MCF 10A (cell line): Measurements from ENCODE around the gene LZTR1. TPM values are rescaled to one million over a fixed set of nuclear protein-coding genes. Genes with fewer than 3 reads are reported as not detected.
A peak's percentile ranks its signal among the peaks of the same experiment; 100 is the strongest.
"Not testable (repeated sequence)": the region's sequence is repeated elsewhere in the genome, so short reads cannot be mapped to it uniquely, and the experiment has no call there.

Experiments used
- BruUV-seq: library from RNA; stranded (reverse); fragments of 400-500 nt; replicated peaks from 2 replicates; lab custom pipeline; 2021; lab: Mats Ljungman, UMichigan
- CTCF ChIA-PET: fragments of 300-600 bp; sonication (Branson Sonifier 250); formaldehyde crosslinking; extraction: SDS; loops from one replicate; lab custom pipeline; 2021; ENCODE audit warnings: antibody characterized with exemption, inconsistent platforms; lab: Yijun Ruan, JAX
- POLR2A ChIA-PET: fragments of 300-600, 350-650 bp; sonication (Branson Sonifier 250); formaldehyde crosslinking; extraction: SDS; loops from one replicate; lab custom pipeline; 2020; ENCODE audit warnings: antibody characterized with exemption, inconsistent platforms; lab: Yijun Ruan, JAX
- DNase-seq: peaks from one replicate; pipeline ENCODE4 v3.0.0-alpha.2; 2018; ENCODE audit not compliant: unreplicated experiment
- H3K27ac Mint-ChIP-seq: one replicate; pipeline ENCODE4 v1.8.0; 2022; ENCODE audit warnings: mild to moderate bottlenecking, low read depth, mixed read lengths; ENCODE audit not compliant: unreplicated experiment
- H3K27me3 Mint-ChIP-seq: one replicate; pipeline ENCODE4 v1.8.0; 2022; ENCODE audit warnings: mixed read lengths; ENCODE audit not compliant: insufficient read depth, unreplicated experiment
- H3K36me3 Mint-ChIP-seq: one replicate; pipeline ENCODE4 v1.8.0; 2022; ENCODE audit warnings: mild to moderate bottlenecking, moderate library complexity, mixed read lengths; ENCODE audit not compliant: insufficient read depth, unreplicated experiment
- H3K4me1 Mint-ChIP-seq: one replicate; pipeline ENCODE4 v1.8.0; 2022; ENCODE audit warnings: mixed read lengths; ENCODE audit not compliant: insufficient read depth, unreplicated experiment
- H3K4me3 Mint-ChIP-seq: one replicate; pipeline ENCODE4 v1.8.0; 2022; ENCODE audit warnings: mild to moderate bottlenecking, moderate library complexity, mixed read lengths; ENCODE audit not compliant: unreplicated experiment
- H3K9me3 Mint-ChIP-seq: one replicate; pipeline ENCODE4 v1.8.0; 2022; ENCODE audit warnings: mixed read lengths; ENCODE audit not compliant: unreplicated experiment
- intact Hi-C: fragments of 100-400 bp; cut with micrococcal nuclease; formaldehyde crosslinking; loops from 2 replicates; pipeline ENCODE4 v1.14.1; 2022
- total RNA-seq: library from RNA; stranded (reverse); gene quantifications from 2 replicates; pipeline ENCODE4 v1.2.3, GENCODE V29; 2022
- TF ChIP-seq, protein P1 (sequence below): fragments of 200-600 bp; IDR thresholded peaks from one replicate; pipeline ENCODE4 v1.8.0; 2022; ENCODE audit warnings: antibody characterized with exemption, mild to moderate bottlenecking; ENCODE audit not compliant: unreplicated experiment

Gene LZTR1
- total RNA-seq, 1 experiment from 2014 or later: 49.2 TPM

DNA sequence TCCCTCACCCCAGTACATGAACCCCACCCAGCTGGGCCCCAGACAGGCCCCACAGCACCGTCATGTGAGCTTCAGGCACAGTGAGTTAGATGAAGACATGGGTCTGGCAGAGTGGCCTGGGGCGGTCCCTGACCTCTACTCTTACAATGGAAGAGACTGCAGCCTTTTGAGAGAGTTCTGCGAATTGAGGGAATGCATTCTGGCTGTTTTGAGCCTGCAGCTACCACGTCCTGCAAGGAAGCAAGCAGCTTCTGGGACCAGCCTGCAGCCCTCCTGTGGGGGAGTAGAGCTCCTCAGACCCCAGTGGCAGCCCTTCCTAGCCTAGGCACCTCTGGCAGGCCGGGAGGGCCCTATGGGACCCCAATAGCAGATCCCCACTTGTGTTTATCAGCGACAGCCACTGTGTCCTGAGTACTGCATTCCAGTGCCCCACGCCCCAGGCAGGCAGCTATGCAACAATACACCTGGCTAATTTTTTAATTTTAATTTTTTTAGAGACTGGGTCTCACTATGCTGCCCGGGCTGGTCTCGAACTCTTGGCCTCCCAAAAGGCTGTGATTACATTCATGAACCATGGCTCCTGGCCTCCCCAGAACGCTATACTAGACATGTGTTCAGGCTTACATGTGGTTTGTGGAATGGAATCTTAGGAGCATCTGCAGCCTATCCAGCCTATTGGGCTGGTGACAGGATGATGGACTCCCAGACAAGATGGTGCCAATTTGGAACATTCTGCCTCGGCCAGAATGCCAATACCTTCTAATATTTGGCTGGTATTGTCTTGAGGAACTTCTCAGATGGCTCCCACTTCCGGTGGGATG is 51.0 kb downstream of the LZTR1 start:
- no peak overlapping the region for H3K4me3 Mint-ChIP-seq

DNA sequence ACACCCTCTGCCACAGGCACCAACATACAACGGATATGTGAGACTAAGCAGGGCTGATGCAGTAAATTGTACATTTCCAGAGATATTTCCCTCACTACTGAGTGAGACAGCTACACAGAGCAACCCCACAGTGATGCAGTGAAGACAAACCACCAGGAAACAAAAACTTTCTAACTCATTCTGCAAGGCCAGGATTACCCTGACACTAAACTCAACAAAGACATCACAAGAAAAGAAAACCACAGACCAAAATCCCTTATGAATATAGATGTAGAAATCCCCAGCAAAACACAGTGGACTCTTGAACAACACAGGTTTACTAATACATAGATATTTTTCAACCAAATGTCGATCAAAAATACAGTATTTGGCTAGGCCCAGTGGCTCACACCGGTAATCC is 51.8 kb downstream of the LZTR1 start:
- peaks cover 13% of the 10 kb centered on the region for H3K4me1 Mint-ChIP-seq
- intact Hi-C loops: no loop called here
- POLR2A ChIA-PET: no interaction called here

More for the DNA sequence above, 51.0 kb downstream of the LZTR1 start:
- H3K9me3 Mint-ChIP-seq: no peaks in the 10 kb centered on the region
- TF ChIP-seq, protein P1, sequence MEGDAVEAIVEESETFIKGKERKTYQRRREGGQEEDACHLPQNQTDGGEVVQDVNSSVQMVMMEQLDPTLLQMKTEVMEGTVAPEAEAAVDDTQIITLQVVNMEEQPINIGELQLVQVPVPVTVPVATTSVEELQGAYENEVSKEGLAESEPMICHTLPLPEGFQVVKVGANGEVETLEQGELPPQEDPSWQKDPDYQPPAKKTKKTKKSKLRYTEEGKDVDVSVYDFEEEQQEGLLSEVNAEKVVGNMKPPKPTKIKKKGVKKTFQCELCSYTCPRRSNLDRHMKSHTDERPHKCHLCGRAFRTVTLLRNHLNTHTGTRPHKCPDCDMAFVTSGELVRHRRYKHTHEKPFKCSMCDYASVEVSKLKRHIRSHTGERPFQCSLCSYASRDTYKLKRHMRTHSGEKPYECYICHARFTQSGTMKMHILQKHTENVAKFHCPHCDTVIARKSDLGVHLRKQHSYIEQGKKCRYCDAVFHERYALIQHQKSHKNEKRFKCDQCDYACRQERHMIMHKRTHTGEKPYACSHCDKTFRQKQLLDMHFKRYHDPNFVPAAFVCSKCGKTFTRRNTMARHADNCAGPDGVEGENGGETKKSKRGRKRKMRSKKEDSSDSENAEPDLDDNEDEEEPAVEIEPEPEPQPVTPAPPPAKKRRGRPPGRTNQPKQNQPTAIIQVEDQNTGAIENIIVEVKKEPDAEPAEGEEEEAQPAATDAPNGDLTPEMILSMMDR: no peak
- ChIA-PET POLR2A (interaction anchor here (0.9 kb wide), 1 partner anchor 51 kb away, joined by 4 read pairs; the partner anchor contains the start of gene LZTR1), CTCF (no interaction called here)
- no peak for DNase-seq
- H3K27ac Mint-ChIP-seq: no peak overlapping the region
- no TSS peak for BruUV-seq
- no peaks in the 10 kb centered on the region for H3K27me3 Mint-ChIP-seq
- H3K4me1 Mint-ChIP-seq: peaks cover 6% of the 10 kb centered on the region
- intact Hi-C loops: no loop called here
- no peaks in the 10 kb centered on the region for H3K36me3 Mint-ChIP-seq

DNA sequence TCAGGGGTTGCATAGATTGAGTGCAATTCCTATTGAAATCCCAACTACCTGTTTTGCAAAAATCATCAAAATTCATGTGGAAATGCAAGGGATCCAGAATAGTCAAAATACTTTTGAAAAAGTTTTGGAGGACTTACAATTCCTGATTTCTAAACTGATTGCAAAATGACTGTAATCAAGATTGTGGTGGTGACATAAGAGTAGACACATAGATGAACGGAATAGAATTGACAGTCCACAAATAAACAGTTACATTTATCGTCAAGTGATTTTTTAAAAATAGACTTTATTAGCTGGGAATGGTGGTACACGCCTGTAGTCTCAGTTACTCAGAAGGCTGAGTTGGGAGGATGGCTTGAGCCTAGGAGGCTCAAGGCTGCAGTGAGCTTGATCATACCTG is 52.9 kb downstream of the LZTR1 start:
- ChIA-PET POLR2A (interaction anchor here (0.7 kb wide), 1 partner anchor 33 kb away, joined by 3 read pairs; no protein-coding TSS in a partner anchor), CTCF (interaction anchor here (1.1 kb wide), 1 partner anchor 67 kb away, joined by 3 read pairs; no protein-coding TSS in a partner anchor)
- peaks cover 13% of the 10 kb centered on the region for H3K4me1 Mint-ChIP-seq
- no peaks in the 10 kb centered on the region for H3K36me3 Mint-ChIP-seq
- DNase-seq: no peak
- no peak overlapping the region for H3K4me3 Mint-ChIP-seq
- intact Hi-C loops: no loop called here
- TF ChIP-seq, protein P1: no peak
- no peak overlapping the region for H3K27ac Mint-ChIP-seq
- H3K27me3 Mint-ChIP-seq: no peaks in the 10 kb centered on the region
- no TSS peak for BruUV-seq
- no peaks in the 10 kb centered on the region for H3K9me3 Mint-ChIP-seq

More for the DNA sequence above, 51.8 kb downstream of the LZTR1 start:
- Mint-ChIP-seq H3K27me3 (no peaks in the 10 kb centered on the region), H3K27ac (no peak overlapping the region), H3K9me3 (no peaks in the 10 kb centered on the region), H3K36me3 (no peaks in the 10 kb centered on the region), H3K4me3 (no peak overlapping the region)
- CTCF ChIA-PET: no interaction called here
- no TSS peak for BruUV-seq
- TF ChIP-seq, protein P1: no peak
- DNase-seq: no peak

DNA sequence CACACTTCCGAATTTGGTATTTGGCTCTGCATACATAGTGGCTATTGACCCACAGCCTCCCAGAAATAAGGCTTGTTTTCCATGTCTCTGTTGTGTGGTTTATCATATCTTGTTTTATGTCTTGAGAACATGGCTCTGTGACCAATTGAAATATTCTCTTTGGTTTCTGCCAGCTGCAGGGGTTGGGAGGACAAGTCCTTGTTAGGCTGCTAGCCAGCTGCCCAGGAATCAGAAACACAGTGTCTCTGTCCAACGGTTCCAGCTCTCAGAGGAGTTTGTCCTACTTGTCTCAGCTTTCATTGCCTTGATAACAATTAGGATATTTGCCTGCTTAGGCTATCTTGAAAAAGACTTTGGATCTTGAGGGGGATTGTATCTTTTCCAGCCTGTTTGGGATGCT is 56.3 kb downstream of the LZTR1 start:
- Mint-ChIP-seq H3K4me3 (no peak overlapping the region), H3K36me3 (no peaks in the 10 kb centered on the region)
- no peak for DNase-seq

DNA sequence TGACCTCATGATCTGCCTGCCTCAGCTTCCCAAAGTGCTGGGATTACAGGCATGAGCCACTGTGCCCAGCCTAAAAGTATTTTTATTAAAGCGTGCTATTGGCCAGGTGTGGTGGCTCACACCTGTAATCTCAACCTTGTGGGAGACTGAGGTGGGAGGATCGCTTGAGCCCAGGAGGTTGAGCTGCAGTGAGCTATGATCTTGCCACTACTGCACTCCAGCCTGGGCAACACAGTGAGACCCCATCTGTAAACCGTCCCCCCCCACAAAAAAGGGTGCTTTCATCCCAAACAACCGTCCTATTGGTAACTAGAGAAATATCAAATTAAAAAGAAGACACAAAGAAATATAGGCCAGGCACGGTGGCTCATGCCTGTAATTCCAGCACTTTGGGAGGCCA is 57.1 kb downstream of the LZTR1 start:
- H3K27me3 Mint-ChIP-seq, H3K27ac Mint-ChIP-seq, H3K36me3 Mint-ChIP-seq, H3K4me3 Mint-ChIP-seq, BruUV-seq, intact Hi-C loops, POLR2A ChIA-PET, DNase-seq, H3K9me3 Mint-ChIP-seq: not testable (repeated sequence)
- CTCF ChIA-PET: interaction anchor here (0.5 to 0.7 kb wide), 2 partner anchors 44 to 909 kb away, joined by 3 read pairs; no protein-coding TSS in a partner anchor
- H3K4me1 Mint-ChIP-seq: peaks cover 25% of the 10 kb centered on the region

More for the DNA sequence above, 56.3 kb downstream of the LZTR1 start:
- H3K4me1 Mint-ChIP-seq: peaks cover 18% of the 10 kb centered on the region
- ChIA-PET POLR2A (interaction anchor here (0.7 to 1.6 kb wide), 8 partner anchors 24 to 788 kb away, joined by 3 to 18 read pairs (median 8); partner anchors contain the start of genes CRKL, LZTR1, P2RX6 and THAP7), CTCF (interaction anchor here (0.6 kb wide), 1 partner anchor 13 kb away, joined by 3 read pairs; no protein-coding TSS in a partner anchor)
- H3K9me3 Mint-ChIP-seq: no peaks in the 10 kb centered on the region
- no peaks in the 10 kb centered on the region for H3K27me3 Mint-ChIP-seq
- H3K27ac Mint-ChIP-seq: peak overlapping the region; percentile 85
- intact Hi-C loops: loop anchor here (1.0 kb wide), 1 partner anchor 36 kb away; the partner anchor contains the start of gene THAP7
- TF ChIP-seq, protein P1: no peak
- BruUV-seq: no TSS peak
